DMS53 treated with DMSO at 0.1 percent for 48 hours (cell line): ENCODE results near the gene COL25A1.

ENCODE experiments used
- DNase-seq: peaks from one replicate; lab custom pipeline; 2025; ENCODE audit not compliant: unreplicated experiment; lab: John Stamatoyannopoulos, UW

Gene COL25A1

GRCh38 chr4:108926061-108926460 is 376.4 kb downstream of the COL25A1 start:
- DNase-seq: no peak

DNA sequence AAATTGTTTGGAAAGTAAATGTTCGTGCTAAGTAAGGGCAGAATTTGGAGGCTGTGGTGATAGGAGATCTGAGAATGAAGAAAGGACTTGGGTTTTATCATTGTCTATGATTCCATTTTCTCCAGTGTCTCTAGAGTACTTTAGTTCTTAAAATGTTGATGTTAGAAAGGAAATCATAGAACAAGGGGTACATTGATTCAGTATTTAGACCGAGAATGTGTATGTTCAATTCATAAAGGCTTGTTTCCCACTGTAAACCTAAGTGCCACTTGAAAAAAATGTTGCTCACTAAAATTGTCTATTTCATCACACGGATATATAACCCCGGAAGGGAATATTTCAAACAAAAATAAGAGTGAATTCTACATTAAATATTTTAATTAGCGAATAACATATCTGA is 380.3 kb downstream of the COL25A1 start:
- DNase-seq: no peak

DNA sequence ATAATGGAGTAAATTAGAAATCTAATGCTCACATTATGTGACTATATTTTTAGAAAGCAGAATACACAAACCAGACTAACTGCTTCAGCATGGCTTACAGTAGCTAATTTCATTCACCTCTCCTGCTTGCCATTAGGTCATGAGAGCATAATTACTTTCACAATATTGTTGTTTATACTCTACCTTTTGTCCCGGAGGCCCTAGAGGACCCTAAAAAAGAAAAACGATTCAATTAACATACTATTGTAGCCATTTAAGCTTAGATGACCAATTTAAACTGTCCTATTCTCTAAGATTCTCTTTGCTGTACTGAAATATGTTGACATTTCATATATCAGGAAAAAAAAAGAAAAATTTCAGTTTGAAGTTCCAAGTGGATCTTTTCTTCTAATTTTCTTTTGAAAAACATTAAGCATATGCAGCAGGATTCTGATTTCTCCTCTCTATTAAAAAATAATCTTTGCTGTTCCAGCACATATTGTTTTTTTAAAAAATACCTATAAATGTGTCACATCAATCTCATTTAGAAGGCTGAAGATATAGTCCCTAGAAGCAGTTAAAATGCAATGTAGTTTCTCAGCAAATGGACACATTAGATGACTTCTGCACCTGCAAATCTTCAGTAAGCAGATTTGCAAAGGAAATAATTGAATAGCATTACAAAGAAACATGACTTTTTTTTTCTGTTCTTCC is 381.9 kb downstream of the COL25A1 start:
- DNase-seq: no peak

DNA sequence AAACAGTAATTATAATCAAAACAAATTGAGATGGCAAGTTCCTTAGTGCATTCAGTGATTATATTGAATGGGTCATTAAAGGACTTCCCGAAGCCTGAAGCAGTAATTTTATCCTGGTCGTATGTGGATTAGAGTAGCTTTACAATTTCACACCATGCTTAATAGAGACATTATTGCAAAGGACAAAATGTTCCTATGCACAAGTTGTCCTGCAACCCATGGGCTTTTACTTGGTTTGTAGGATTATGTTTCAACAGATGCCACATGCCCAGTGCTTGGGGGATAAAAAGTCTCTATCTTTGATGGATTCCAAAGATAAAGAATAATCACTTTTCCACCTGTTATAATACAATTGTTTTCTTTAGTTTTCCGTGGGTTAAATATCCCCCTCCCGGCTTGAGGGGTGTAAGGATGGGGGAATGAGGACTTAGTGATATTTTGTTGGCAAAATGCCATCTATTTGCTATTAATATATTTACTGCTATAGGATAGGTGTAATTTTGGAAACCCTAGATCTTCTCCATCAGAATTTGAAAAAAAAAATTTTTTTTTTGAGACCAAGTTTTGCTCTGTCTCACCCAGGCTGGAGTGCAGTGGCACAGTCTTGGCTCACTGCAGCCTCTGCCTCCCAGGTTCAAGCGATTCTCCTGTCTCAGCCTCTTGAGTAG is 383.1 kb downstream of the COL25A1 start:
- no peak for DNase-seq

DNA sequence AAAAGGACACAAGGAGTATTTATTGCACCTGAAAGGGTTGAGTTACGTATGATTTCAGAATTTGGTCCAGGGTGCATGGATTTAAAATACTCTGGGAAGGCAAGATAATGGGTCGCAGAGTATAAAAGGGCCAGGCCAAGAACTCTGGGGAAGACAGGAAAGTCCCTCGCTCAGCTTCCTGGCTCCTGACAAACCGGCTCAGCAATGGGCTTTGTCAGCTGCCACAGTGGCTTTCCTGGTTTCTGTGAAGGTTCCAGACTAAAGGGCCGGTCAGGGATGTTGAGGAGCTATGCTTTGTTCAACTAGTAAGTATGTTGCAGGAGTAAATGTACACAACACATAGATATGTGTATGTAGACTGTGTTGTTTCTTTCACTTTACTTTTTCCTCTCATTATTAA is 385.2 kb downstream of the COL25A1 start:
- no peak for DNase-seq

- DNase-seq: no peak
Measured at GRCh38 chr4:108916638-108917037, 385.8 kb downstream of the COL25A1 start.

DNA sequence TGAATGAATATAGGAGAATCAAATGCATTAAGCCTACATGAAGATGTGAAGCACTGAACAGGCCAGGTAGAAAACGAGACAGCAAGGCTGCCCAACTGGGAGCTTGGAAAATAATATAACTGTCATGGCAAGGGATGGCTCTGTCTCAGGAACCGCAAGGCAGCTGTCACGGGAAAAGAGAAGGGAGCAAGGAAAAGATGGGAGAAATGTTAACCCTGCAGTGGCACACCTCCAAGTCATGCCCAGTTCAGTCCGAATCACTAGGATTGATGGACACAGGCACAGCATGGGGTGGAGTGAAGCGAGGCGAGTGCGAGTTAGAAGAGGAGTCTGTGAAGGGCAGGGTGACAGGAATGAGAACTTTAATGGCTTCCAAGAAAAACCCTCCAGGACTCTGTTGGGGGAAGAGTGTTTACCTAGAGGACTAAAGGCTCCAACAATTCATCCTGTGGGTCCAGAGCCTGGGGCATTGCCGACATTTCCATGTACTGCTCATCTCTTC is 395.5 kb downstream of the COL25A1 start:
- DNase-seq: no peak

DNA sequence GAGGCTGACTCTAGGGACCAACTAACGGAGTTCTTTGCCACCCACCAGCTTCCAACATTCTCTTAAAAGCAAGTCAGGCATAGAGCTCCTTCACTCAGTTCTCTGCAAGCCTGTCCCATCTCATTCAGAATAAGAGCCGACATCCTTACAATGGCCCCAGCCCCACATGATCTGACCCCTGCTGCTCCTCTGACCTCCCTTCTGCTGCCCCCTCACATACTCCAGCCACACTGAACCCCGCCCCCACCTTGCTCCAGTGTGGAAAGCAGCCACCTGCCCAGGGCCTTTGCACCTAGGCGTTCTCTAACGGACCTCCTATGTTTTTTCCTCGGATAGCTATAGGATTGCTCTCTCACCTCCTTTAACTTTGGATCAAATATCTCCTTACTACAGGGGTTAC is 396.5 kb downstream of the COL25A1 start:
- DNase-seq: no peak

GRCh38 chr4:108903464-108904221 is 398.8 kb downstream of the COL25A1 start:
- no peak for DNase-seq

DNA sequence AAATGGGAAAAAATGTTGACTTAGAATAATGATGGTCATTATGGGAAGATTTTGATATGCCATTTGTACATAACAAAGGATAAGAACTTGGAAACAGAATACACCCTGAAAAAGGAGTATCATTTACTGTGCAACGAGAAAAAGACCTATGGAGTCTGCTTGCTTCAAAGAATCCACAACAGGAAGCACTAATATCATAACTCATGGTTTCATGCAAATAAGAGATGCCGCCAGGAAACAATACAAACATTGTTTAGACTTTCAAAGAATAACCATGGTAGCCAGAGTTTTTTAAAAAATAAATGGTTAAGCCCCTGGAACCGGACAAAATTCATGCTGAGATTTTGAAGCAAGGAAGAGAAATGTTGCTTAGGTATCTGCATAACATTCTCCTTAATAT is 399.7 kb downstream of the COL25A1 start:
- no peak for DNase-seq

- no peak for DNase-seq
Measured at GRCh38 chr4:108901291-108901690, 401.2 kb downstream of the COL25A1 start.

DNA sequence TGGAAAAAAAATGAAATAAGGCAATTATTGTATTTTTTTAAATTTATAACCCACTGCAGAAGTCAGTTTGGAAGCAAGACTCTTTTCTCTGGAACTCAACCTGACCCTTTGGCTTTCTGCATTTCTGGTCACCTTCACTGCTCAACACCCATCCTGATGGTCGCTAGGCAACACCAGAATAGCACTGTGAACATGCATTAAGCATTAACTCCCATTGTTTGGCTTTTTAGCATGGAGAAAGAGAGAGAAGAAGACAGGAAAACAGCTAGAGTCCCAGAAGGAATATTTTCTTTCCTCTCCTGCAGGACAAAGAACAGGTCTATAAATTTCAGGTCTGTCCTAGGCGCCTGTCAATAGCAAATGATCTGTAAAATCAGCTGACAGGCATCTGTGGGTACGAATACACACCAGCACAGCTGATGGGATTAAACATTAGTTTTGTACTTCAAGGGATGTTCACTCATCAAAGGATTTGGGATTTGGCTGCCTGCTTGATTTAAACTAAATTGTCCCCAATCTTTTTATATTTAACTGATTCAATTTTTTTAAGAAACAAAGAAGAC is 402.4 kb downstream of the COL25A1 start:
- DNase-seq: no peak

- no peak for DNase-seq
Measured at GRCh38 chr4:108893468-108893867, 409.0 kb downstream of the COL25A1 start.

DNA sequence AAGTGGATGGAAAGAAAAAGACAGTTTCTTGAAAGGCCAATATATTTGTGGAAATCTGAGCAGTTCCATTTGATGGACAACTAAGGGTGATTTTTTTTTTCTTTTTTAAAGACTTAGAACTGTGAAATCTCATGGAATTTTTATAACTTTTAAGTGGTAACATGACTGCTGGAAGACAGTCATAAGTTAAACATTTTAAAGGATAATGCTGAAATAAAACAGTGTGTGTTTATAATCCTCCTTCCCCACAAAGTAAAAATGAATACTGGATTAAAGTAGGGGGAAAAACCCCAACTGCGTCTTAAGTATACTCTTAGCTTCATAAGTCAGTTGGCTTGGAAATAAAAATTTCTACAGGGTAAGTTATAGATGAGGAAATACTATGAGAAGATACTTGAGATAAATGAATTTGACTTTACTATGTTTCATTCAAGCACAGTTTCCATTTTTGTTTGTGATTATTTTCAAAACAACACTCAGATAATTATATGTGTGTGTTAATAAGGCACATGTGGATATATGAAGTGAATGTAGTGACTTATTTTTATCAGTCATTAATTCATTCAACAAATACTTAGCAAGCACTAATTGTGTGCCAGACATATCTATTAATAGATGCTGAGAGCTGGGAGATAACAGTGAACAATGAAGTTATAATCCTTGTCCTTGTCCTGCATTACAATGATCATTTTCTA is 410.4 kb downstream of the COL25A1 start:
- no peak for DNase-seq

DNA sequence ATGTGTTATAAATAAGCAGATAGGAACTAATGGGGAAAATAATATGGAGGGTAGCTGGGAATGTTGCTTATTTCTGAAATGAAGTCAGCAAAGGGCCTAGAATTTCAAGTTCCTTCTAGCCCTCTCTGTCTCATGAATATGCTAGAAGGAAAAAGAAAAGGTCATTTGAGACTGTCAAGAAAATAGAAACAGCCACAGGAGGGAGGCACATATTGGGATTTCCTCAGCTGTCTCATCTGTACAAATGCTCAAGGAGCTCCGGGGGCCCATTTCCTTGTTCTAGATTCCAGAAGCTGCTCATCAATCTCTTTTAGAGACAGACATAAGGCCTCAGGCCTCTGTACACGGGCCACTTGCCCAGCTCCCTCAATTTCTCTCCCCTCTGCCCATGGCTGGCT is 412.0 kb downstream of the COL25A1 start:
- no peak for DNase-seq

GRCh38 chr4:108889696-108890483 is 412.6 kb downstream of the COL25A1 start:
- no peak for DNase-seq

DNA sequence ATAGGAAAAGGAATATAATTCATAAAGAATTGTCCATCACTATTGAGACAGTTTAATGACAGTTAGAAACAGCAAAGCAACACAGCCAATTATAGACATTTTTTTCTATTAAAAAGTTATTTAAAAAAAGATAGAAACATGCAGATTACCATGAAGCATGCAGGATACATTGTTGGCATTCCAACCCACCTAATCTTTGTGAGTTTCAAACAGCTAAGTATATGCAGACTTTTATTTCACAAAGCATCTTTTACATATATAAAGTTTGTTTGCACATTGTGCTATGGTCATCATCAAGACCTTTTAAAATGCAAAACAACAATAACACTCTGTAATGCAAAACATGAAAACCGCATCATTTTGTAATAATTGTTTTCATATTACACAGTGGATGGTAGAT is 413.7 kb downstream of the COL25A1 start:
- DNase-seq: no peak

GRCh38 chr4:108887034-108887433 is 415.4 kb downstream of the COL25A1 start:
- no peak for DNase-seq

DNA sequence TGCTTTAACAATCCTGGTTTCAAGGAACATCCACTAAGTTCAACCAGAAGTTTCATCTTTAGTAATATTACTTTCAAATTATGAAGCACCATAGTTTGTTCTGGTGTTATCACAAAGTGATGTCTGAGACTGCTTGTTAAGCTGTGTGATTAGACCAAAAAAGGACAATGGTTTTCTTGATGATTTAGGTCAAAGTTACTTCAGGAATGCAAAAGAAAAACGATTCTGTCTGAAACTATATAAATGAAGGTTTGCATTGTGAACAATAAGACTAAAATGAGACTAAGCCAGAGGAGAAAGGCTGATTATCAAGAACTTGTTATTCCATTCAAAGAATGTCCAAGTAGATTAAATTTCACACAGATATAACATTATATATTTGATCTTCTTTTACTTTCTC is 417.2 kb downstream of the COL25A1 start:
- no peak for DNase-seq

- no peak for DNase-seq
Measured at GRCh38 chr4:108884596-108884995, 417.9 kb downstream of the COL25A1 start.
